Neural cell (in vitro differentiated cells): ENCODE measurements around the gene PPP1R18.

Source experiments
- CTCF ChIP-seq: fragments of 450-650 bp; IDR thresholded peaks from 2 replicates; pipeline ENCODE4 v1.5.1; 2014; ENCODE audit warnings: antibody characterized with exemption, mild to moderate bottlenecking, moderate library complexity; ENCODE audit not compliant: poor library complexity, severe bottlenecking
- MXI1 ChIP-seq: fragments of 450-650 bp; conservative IDR thresholded peaks from 2 replicates; pipeline ENCODE4 v1.6.1; 2014; ENCODE audit warnings: antibody characterized with exemption, mild to moderate bottlenecking; ENCODE audit not compliant: poor library complexity, severe bottlenecking
- POLR2AphosphoS5 ChIP-seq: IDR thresholded peaks from 2 replicates; pipeline ENCODE4 v1.6.1; 2012
- TAF1 ChIP-seq: IDR thresholded peaks from 2 replicates; pipeline ENCODE4 v1.6.1; 2012; ENCODE audit warnings: low read depth

GRCh38 chr6:30720738-30721197, 34.3 kb upstream of the PPP1R18 start:
- TF ChIP-seq CTCF (no peak), POLR2AphosphoS5 (peak; percentile 5), MXI1 (no peak), TAF1 (no peak)
